GM12891 (cell line): ENCODE results near the gene SLC35A3.
"Not testable (repeated sequence)": the region's sequence is repeated elsewhere in the genome, so short reads cannot be mapped to it uniquely, and the experiment has no call there.

Experiments used
- DNase-seq: peaks from one replicate; pipeline ENCODE4 v3.0.0; 2011; ENCODE audit warnings: low spot score; ENCODE audit not compliant: insufficient read length
- FAIRE-seq: peaks from 2 replicates; lab custom pipeline; 2011; peaks lifted over from hg19 to GRCh38; lab: Jason Lieb, UNC
- PAX5 ChIP-seq: IDR thresholded peaks from 2 replicates; pipeline ENCODE4 v1.6.1; 2011; ENCODE audit warnings: low read length, moderate library complexity, mild to moderate bottlenecking; ENCODE audit not compliant: insufficient read depth, severe bottlenecking
- POLR2A ChIP-seq: IDR thresholded peaks from 2 replicates; pipeline ENCODE4 v1.6.1; 2011; ENCODE audit warnings: low read depth, low read length, control low read depth
- POLR2AphosphoS5 ChIP-seq: IDR thresholded peaks from 2 replicates; pipeline ENCODE4 v1.6.1; 2011; ENCODE audit warnings: low read depth, low read length, control low read depth
- POU2F2 ChIP-seq: IDR thresholded peaks from 2 replicates; pipeline ENCODE4 v1.6.1; 2011; ENCODE audit warnings: low read depth, mild to moderate bottlenecking, control low read depth, low read length, moderate library complexity
- SPI1 ChIP-seq: IDR thresholded peaks from 2 replicates; pipeline ENCODE4 v1.6.1; 2011; ENCODE audit warnings: low read depth, low read length, control low read depth
- TAF1 ChIP-seq: IDR thresholded peaks from 2 replicates; pipeline ENCODE4 v1.6.1; 2011; ENCODE audit warnings: low read depth, low read length, control low read depth

The SLC35A3 gene

GRCh38 chr1:99955375-99955774, 14.4 kb upstream of the SLC35A3 start:
- no peak for TF ChIP-seq POU2F2
- TF ChIP-seq TAF1 = no peak
- no peak for TF ChIP-seq SPI1
- no peak for TF ChIP-seq PAX5
- TF ChIP-seq POLR2A = no peak
- TF ChIP-seq POLR2AphosphoS5 = no peak
- DNase-seq = no peak
- FAIRE-seq = no peak

- FAIRE-seq (no peak), DNase-seq (no peak)
- TF ChIP-seq POLR2AphosphoS5 = no peak
- no peak for TF ChIP-seq POLR2A
- TF ChIP-seq PAX5 = no peak
- TF ChIP-seq SPI1 = no peak
- no peak for TF ChIP-seq TAF1
- no peak for TF ChIP-seq POU2F2
Measured at GRCh38 chr1:99956755-99957154, 13.0 kb upstream of the SLC35A3 start.

- DNase-seq = no peak
- FAIRE-seq = no peak
- no peak for TF ChIP-seq POU2F2
- TF ChIP-seq POLR2AphosphoS5 = no peak
- no peak for TF ChIP-seq PAX5
- no peak for TF ChIP-seq POLR2A
- TF ChIP-seq TAF1 = no peak
- no peak for TF ChIP-seq SPI1
Measured at GRCh38 chr1:99957818-99958217, 12.0 kb upstream of the SLC35A3 start.

GRCh38 chr1:99959189-99959705, 10.5 kb upstream of the SLC35A3 start:
- not testable (repeated sequence) for FAIRE-seq, DNase-seq

- FAIRE-seq, DNase-seq: not testable (repeated sequence)
Measured at GRCh38 chr1:99960260-99960659, 9.5 kb upstream of the SLC35A3 start.

GRCh38 chr1:99963041-99963795, 6.6 kb upstream of the SLC35A3 start:
- TF ChIP-seq PAX5 (no peak), POLR2AphosphoS5 (no peak), TAF1 (no peak), POU2F2 (no peak), POLR2A (no peak), SPI1 (no peak)
- FAIRE-seq (no peak), DNase-seq (no peak)

GRCh38 chr1:99964806-99965205, 5.0 kb upstream of the SLC35A3 start:
- DNase-seq (no peak), FAIRE-seq (no peak)
- TF ChIP-seq POLR2A (no peak), PAX5 (no peak), POU2F2 (no peak), POLR2AphosphoS5 (no peak), SPI1 (no peak), TAF1 (no peak)

GRCh38 chr1:99965646-99966375, 4.0 kb upstream of the SLC35A3 start:
- no peak for DNase-seq
- FAIRE-seq = no peak
- TF ChIP-seq SPI1 = no peak
- no peak for TF ChIP-seq TAF1
- no peak for TF ChIP-seq PAX5
- TF ChIP-seq POLR2A = no peak
- TF ChIP-seq POU2F2 = no peak
- TF ChIP-seq POLR2AphosphoS5 = no peak

GRCh38 chr1:99968214-99968613, 1.6 kb upstream of the SLC35A3 start:
- no peak for FAIRE-seq
- TF ChIP-seq POU2F2 (no peak), SPI1 (no peak), POLR2A (no peak), PAX5 (no peak), TAF1 (no peak), POLR2AphosphoS5 (no peak)

More at GRCh38 chr1:99968214-99968613, 1.6 kb upstream of the SLC35A3 start:
- DNase-seq = no peak
